ENCODE measurements around the gene ILKAP. TPM values are rescaled to one million over a fixed set of nuclear protein-coding genes. Genes with fewer than 3 reads are reported as not detected.

The ILKAP gene
- polyA plus RNA-seq, 3 donors, result 23.2 to 44.2 (median 29.3) TPM

- H3K9ac ChIP-seq (ENCODE audit: insufficient read depth, low read length, poor library complexity, severe bottlenecking), result no peak overlapping the region
- Mint-ChIP-seq H3K9me3 (peaks cover 0 to 4% (median 0%) of the 10 kb centered on the region in 7 donors), H3K27ac (no peak overlapping the region), H3K4me1 (peaks cover 11% of the 10 kb centered on the region), H3K27me3 (ENCODE audit: low read depth in 3 of 3) (peaks cover 0 to 2% (median 0%) of the 10 kb centered on the region in 3 donors), H3K4me3 (no peak overlapping the region), H3K36me3 (no peaks in the 10 kb centered on the region)
- H2AFZ ChIP-seq (ENCODE audit: insufficient read depth, low read depth, low read length, poor library complexity, severe bottlenecking), result no peak overlapping the region
- intact Hi-C loops (cut with micrococcal nuclease), result no loop called here
- H3K9me3 ChIP-seq (replicated peaks in 1 of 2; ENCODE audit: control insufficient read depth in 1 of 2, insufficient read depth in 1 of 2, low read length in 2 of 2), result no peaks in the 10 kb centered on the region
- DNase-seq, result no peak
- 84% methylated on average over 8 of the region's 13 CpGs for WGBS (ENCODE audit: insufficient coverage)
- peaks cover 4 to 5% of the 10 kb centered on the region in 2 donors for H3K4me1 ChIP-seq (ENCODE audit: control insufficient read depth in 1 of 2, insufficient read depth in 2 of 2, low read length in 2 of 2)
- TF ChIP-seq, protein P1, sequence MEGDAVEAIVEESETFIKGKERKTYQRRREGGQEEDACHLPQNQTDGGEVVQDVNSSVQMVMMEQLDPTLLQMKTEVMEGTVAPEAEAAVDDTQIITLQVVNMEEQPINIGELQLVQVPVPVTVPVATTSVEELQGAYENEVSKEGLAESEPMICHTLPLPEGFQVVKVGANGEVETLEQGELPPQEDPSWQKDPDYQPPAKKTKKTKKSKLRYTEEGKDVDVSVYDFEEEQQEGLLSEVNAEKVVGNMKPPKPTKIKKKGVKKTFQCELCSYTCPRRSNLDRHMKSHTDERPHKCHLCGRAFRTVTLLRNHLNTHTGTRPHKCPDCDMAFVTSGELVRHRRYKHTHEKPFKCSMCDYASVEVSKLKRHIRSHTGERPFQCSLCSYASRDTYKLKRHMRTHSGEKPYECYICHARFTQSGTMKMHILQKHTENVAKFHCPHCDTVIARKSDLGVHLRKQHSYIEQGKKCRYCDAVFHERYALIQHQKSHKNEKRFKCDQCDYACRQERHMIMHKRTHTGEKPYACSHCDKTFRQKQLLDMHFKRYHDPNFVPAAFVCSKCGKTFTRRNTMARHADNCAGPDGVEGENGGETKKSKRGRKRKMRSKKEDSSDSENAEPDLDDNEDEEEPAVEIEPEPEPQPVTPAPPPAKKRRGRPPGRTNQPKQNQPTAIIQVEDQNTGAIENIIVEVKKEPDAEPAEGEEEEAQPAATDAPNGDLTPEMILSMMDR (IDR thresholded peaks at IDR 0.05), result no peak
- no peaks in the 10 kb centered on the region for H3K27me3 ChIP-seq (ENCODE audit: control insufficient read depth in 2 of 2, insufficient read depth in 2 of 2, low read length in 2 of 2)
- H3K79me2 ChIP-seq (ENCODE audit: insufficient read depth, low read length), result no peaks in the 10 kb centered on the region
- no peak overlapping the region for H3K4me3 ChIP-seq (replicated peaks in 1 of 3; ENCODE audit: low read depth in 2 of 3, low read length in 3 of 3)
- no peak overlapping the region for H3K4me2 ChIP-seq (replicated peaks; ENCODE audit: extremely low read depth, low read length, poor library complexity, severe bottlenecking)
- no peaks in the 10 kb centered on the region for H4K20me1 ChIP-seq (ENCODE audit: insufficient read depth, low read length)
- H3K36me3 ChIP-seq (replicated peaks in 1 of 2; ENCODE audit: control insufficient read depth in 1 of 2, insufficient read depth in 2 of 2, low read length in 2 of 2), result no peaks in the 10 kb centered on the region
- no peak overlapping the region for H3K27ac ChIP-seq (ENCODE audit: low read depth in 1 of 2, low read length in 2 of 2)
Measured at GRCh38 chr2:238146884-238147544, 56.5 kb downstream of the ILKAP start.

DNA sequence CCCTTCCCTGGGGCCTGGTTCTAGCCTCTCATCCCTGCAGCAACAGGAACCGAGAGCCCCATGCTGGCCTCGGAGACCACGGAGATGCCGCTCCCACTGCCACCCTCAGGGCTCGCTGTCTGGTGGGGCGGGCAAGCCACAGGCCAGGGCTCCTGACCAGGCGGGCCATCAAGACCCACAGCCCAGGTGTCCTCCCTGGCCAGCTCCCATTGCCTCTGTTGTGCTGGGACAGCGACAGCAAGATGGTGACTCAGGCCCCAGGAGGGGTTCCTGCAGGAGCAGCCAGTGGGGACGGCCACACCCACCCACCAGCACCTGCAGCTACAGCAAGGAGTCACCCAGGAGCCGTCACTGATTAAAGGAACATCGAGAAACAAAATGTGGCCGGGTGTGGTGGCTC lies 57.6 kb downstream of the ILKAP start:
- H3K4me2 ChIP-seq (replicated peaks; ENCODE audit: extremely low read depth, low read length, poor library complexity, severe bottlenecking), result no peak overlapping the region
- intact Hi-C loops (cut with micrococcal nuclease), result no loop called here
- H3K9me3 ChIP-seq (replicated peaks in 1 of 2; ENCODE audit: control insufficient read depth in 1 of 2, insufficient read depth in 1 of 2, low read length in 2 of 2), result no peaks in the 10 kb centered on the region
- Mint-ChIP-seq H3K27ac (no peak overlapping the region), H3K9me3 (peaks cover 0 to 4% (median 0%) of the 10 kb centered on the region in 7 donors), H3K36me3 (no peaks in the 10 kb centered on the region), H3K27me3 (ENCODE audit: low read depth in 3 of 3) (peaks cover 0 to 3% (median 0%) of the 10 kb centered on the region in 3 donors), H3K4me3 (no peak overlapping the region), H3K4me1 (peaks cover 23% of the 10 kb centered on the region)
- no peaks in the 10 kb centered on the region for H3K27me3 ChIP-seq (ENCODE audit: control insufficient read depth in 2 of 2, insufficient read depth in 2 of 2, low read length in 2 of 2)
- no peak overlapping the region for H3K9ac ChIP-seq (ENCODE audit: insufficient read depth, low read length, poor library complexity, severe bottlenecking)
- H4K20me1 ChIP-seq (ENCODE audit: insufficient read depth, low read length), result no peaks in the 10 kb centered on the region
- H3K27ac ChIP-seq (ENCODE audit: low read depth in 1 of 2, low read length in 2 of 2), result no peak overlapping the region
- H3K4me3 ChIP-seq (replicated peaks in 1 of 3; ENCODE audit: low read depth in 2 of 3, low read length in 3 of 3), result no peak overlapping the region
- 75% methylated on average over 6 of the region's 12 CpGs for WGBS (ENCODE audit: insufficient coverage)
- peaks cover 16 to 17% of the 10 kb centered on the region in 2 donors for H3K4me1 ChIP-seq (ENCODE audit: control insufficient read depth in 1 of 2, insufficient read depth in 2 of 2, low read length in 2 of 2)
- no peaks in the 10 kb centered on the region for H3K79me2 ChIP-seq (ENCODE audit: insufficient read depth, low read length)
- H2AFZ ChIP-seq (ENCODE audit: insufficient read depth, low read depth, low read length, poor library complexity, severe bottlenecking), result no peak overlapping the region
- H3K36me3 ChIP-seq (replicated peaks in 1 of 2; ENCODE audit: control insufficient read depth in 1 of 2, insufficient read depth in 2 of 2, low read length in 2 of 2), result no peaks in the 10 kb centered on the region
- no peak for DNase-seq
- TF ChIP-seq, protein P1 (IDR thresholded peaks at IDR 0.05), result no peak

Data from CD14-positive monocyte (primary cell).